ENCODE data around the gene SYNGR3. TPM values are rescaled to one million over a fixed set of nuclear protein-coding genes. Genes with fewer than 3 reads are reported as not detected.

The SYNGR3 gene
- total RNA-seq, 4 donors from 2014 or later = 2.3 TPM; not detected in 3

GRCh38 chr16:2019518-2019920 lies 29.7 kb downstream of the SYNGR3 start, which contains the start of gene NPW:
TSS of gene NPW (plus strand) at chr16:2019785.
- no peak for ATAC-seq

GRCh38 chr16:2019921-2020831 lies 30.4 kb downstream of the SYNGR3 start:
- no peaks in the 10 kb centered on the region for H3K36me3 ChIP-seq
- peaks cover 0 to 10% of the 10 kb centered on the region in 2 donors for H3K4me1 ChIP-seq
- DNase-seq (no peak), ATAC-seq (no peak)
- in situ Hi-C loops (cut with MboI; ENCODE audit: low sequenced_read_pairs in 4 of 4) (loop anchor here in 2 of 4 donors (5.0 to 10.0 kb wide), 2 partner anchors 122 to 125 kb away; partner anchors contain the start of gene RAB26 (in 1 of the 2)), intact Hi-C loops (cut with DNase I; ENCODE audit: low total_unique reads) (no loop called here)
- peaks cover 27 to 33% (median 31%) of the 10 kb centered on the region in 3 donors for H3K27me3 ChIP-seq
- no peak overlapping the region for H3K27ac ChIP-seq
- no peaks in the 10 kb centered on the region for H3K9me3 ChIP-seq
- TF ChIP-seq CTCF (IDR thresholded peaks at IDR 0.05 in 4 of 5, conservative IDR thresholded peaks at IDR 0.05 in 1 of 5) = no peak
- TF ChIP-seq POLR2A (IDR thresholded peaks at IDR 0.05) = no peak
- H3K4me3 ChIP-seq = no peak overlapping the region

More at GRCh38 chr16:2019518-2019920, 29.7 kb downstream of the SYNGR3 start, which contains the start of gene NPW:
- intact Hi-C loops (cut with DNase I; ENCODE audit: low total_unique reads) (no loop called here), in situ Hi-C loops (cut with MboI; ENCODE audit: low sequenced_read_pairs in 4 of 4) (loop anchor here in 1 of 4 donors (10.0 kb wide), 1 partner anchor 125 kb away; the partner anchor contains the start of gene RAB26)
- Histone ChIP-seq H3K27ac (no peak within 1 kb of the TSS), H3K9me3 (no peaks in the 10 kb centered on the region), H3K27me3 (peaks cover 27 to 33% (median 31%) of the 10 kb centered on the region in 3 donors), H3K4me3 (no peak within 1 kb of the TSS), H3K36me3 (no peaks in the 10 kb centered on the region), H3K4me1 (peaks cover 0 to 10% of the 10 kb centered on the region in 2 donors)
- TF ChIP-seq CTCF (IDR thresholded peaks at IDR 0.05 in 4 of 5, conservative IDR thresholded peaks at IDR 0.05 in 1 of 5) (no peak), POLR2A (IDR thresholded peaks at IDR 0.05) (no peak)
- no peak for DNase-seq

GRCh38 chr16:2022723-2023091 lies 32.9 kb downstream of the SYNGR3 start:
- ATAC-seq (no peak), DNase-seq (no peak)
- H3K27me3 ChIP-seq = peaks cover 27 to 33% (median 31%) of the 10 kb centered on the region in 3 donors
- H3K4me3 ChIP-seq = peak overlapping the region; percentile 27 to 49 (median 41)
- H3K36me3 ChIP-seq = no peaks in the 10 kb centered on the region
- peaks cover 0 to 15% of the 10 kb centered on the region in 2 donors for H3K4me1 ChIP-seq
- H3K27ac ChIP-seq = no peak overlapping the region
- no peak for TF ChIP-seq POLR2A (IDR thresholded peaks at IDR 0.05)
- no peak for TF ChIP-seq CTCF (IDR thresholded peaks at IDR 0.05 in 4 of 5, conservative IDR thresholded peaks at IDR 0.05 in 1 of 5)
- no peaks in the 10 kb centered on the region for H3K9me3 ChIP-seq
- in situ Hi-C loops (cut with MboI; ENCODE audit: low sequenced_read_pairs in 4 of 4) = loop anchor here in 1 of 4 donors (5.0 kb wide), 1 partner anchor 120 kb away; no protein-coding TSS in a partner anchor
- intact Hi-C loops (cut with DNase I; ENCODE audit: low total_unique reads) = loop anchor here (1.0 to 2.0 kb wide), 5 partner anchors 25 to 228 kb away; partner anchors contain the start of genes ECI1, NTHL1 and TSC2

- peak overlapping the region; percentile 54 to 80 (median 64) for H3K27ac ChIP-seq
- ATAC-seq (peak; percentile 80 to 83), DNase-seq (peak; percentile 87 to 88)
- peak overlapping the region; percentile 37 to 63 (median 44) for H3K4me3 ChIP-seq
- peaks cover 27 to 33% (median 31%) of the 10 kb centered on the region in 3 donors for H3K27me3 ChIP-seq
- no peaks in the 10 kb centered on the region for H3K36me3 ChIP-seq
- intact Hi-C loops (cut with DNase I; ENCODE audit: low total_unique reads) (loop anchor here (1.0 to 2.0 kb wide), 5 partner anchors 24 to 227 kb away; partner anchors contain the start of genes ECI1, NTHL1 and TSC2), in situ Hi-C loops (cut with MboI; ENCODE audit: low sequenced_read_pairs in 4 of 4) (loop anchor here in 1 of 4 donors (5.0 kb wide), 1 partner anchor 119 kb away; no protein-coding TSS in a partner anchor)
- TF ChIP-seq POLR2A (IDR thresholded peaks at IDR 0.05) (peak in 1 of 2 donors; percentile 48), CTCF (IDR thresholded peaks at IDR 0.05 in 4 of 5, conservative IDR thresholded peaks at IDR 0.05 in 1 of 5) (peak; percentile 95 to 99 (median 98))
- H3K9me3 ChIP-seq = no peaks in the 10 kb centered on the region
- H3K4me1 ChIP-seq = peaks cover 0 to 16% of the 10 kb centered on the region in 2 donors
These were observed 33.6 kb downstream of the SYNGR3 start for GRCh38 chr16:2023092-2024031.
